IMR-90 (cell line): ENCODE data around the gene VEPH1. TPM values are rescaled to one million over a fixed set of nuclear protein-coding genes. Genes with fewer than 3 reads are reported as not detected.

Experiments used
- ATAC-seq: fragments of 200-7000 bp; cut with Tn5 transposase; 2 replicates; pipeline ENCODE4 v1.9.1; 2020; ENCODE audit warnings: low read depth, mild to moderate bottlenecking, moderate library complexity
- BruUV-seq: library from RNA; stranded (reverse); fragments of 400-500 nt; replicated peaks from 2 replicates; lab custom pipeline; 2021; lab: Mats Ljungman, UMichigan
- CTCF ChIA-PET: fragments of 300-600 bp; formaldehyde crosslinking; extraction: SDS; loops from one replicate; lab custom pipeline; 2021; ENCODE audit warnings: antibody characterized with exemption; lab: Yijun Ruan, JAX
- POLR2A ChIA-PET: fragments of 300-600 bp; sonication (Branson Sonifier 250); formaldehyde crosslinking; loops from one replicate; lab custom pipeline; 2022; ENCODE audit warnings: antibody characterized with exemption; ENCODE audit not compliant: unreplicated experiment; lab: Charles Lee
- DNase-seq: peaks from one replicate; pipeline ENCODE4 v3.0.0; 2013
- H2AFZ ChIP-seq: replicated peaks from 2 replicates; pipeline ENCODE3; 2013; ENCODE audit warnings: low read length, mild to moderate bottlenecking; ENCODE audit not compliant: poor library complexity
- H2AK5ac ChIP-seq: 2 replicates; pipeline ENCODE4 v1.6.1; 2013; ENCODE audit warnings: low read depth, low read length, inconsistent platforms
- H2AK9ac ChIP-seq: replicated peaks from 2 replicates; pipeline ENCODE3; 2013; ENCODE audit warnings: mild to moderate bottlenecking, low read depth, low read length, moderate library complexity; ENCODE audit not compliant: poor library complexity
- H2BK120ac ChIP-seq: 2 replicates; pipeline ENCODE4 v1.6.1; 2013; ENCODE audit warnings: low read depth, low read length, inconsistent platforms
- H2BK15ac ChIP-seq: 3 replicates; pipeline ENCODE4 v1.6.1; 2013; ENCODE audit warnings: low read depth, low read length, inconsistent platforms
- H2BK20ac ChIP-seq: 2 replicates; pipeline ENCODE4 v1.6.1; 2013; ENCODE audit warnings: low read depth, mild to moderate bottlenecking, inconsistent platforms, low read length, moderate library complexity
- H2BK5ac ChIP-seq: 2 replicates; pipeline ENCODE4 v1.6.1; 2013; ENCODE audit warnings: mild to moderate bottlenecking, low read depth, low read length, inconsistent platforms; ENCODE audit not compliant: poor library complexity, severe bottlenecking
- H3K14ac ChIP-seq: replicated peaks from 2 replicates; pipeline ENCODE4 v1.6.1; 2013; ENCODE audit warnings: low read depth, low read length, inconsistent platforms
- H3K18ac ChIP-seq: 2 replicates; pipeline ENCODE4 v1.6.1; 2013; ENCODE audit warnings: low read depth, low read length, control low read depth
- H3K23ac ChIP-seq: 2 replicates; pipeline ENCODE4 v1.6.1; 2013; ENCODE audit warnings: low read depth, low read length, inconsistent platforms
- H3K27ac ChIP-seq: 2 replicates; pipeline ENCODE4 v1.5.1; 2013; ENCODE audit warnings: mild to moderate bottlenecking, control low read depth, low read length; ENCODE audit not compliant: insufficient read depth
- H3K27me3 ChIP-seq: 2 replicates; pipeline ENCODE4 v1.6.1; 2013; ENCODE audit warnings: low read length; ENCODE audit not compliant: control insufficient read depth, insufficient read depth
- H3K36me3 ChIP-seq: 2 replicates; pipeline ENCODE4 v1.6.1; 2013; ENCODE audit warnings: low read length, mixed read lengths; ENCODE audit not compliant: control insufficient read depth, insufficient read depth
- H3K4ac ChIP-seq: 2 replicates; pipeline ENCODE4 v1.6.1; 2013; ENCODE audit warnings: low read depth, low read length, inconsistent platforms
- H3K4me1 ChIP-seq: 2 replicates; pipeline ENCODE4 v1.6.1; 2013; ENCODE audit warnings: low read length, mixed read lengths; ENCODE audit not compliant: control insufficient read depth, insufficient read depth
- H3K4me2 ChIP-seq: 2 replicates; pipeline ENCODE4 v1.6.1; 2013; ENCODE audit warnings: low read depth, mild to moderate bottlenecking, control low read depth, low read length, moderate library complexity
- H3K4me3 ChIP-seq: 2 replicates; pipeline ENCODE4 v1.5.1; 2013; ENCODE audit warnings: low read depth, mild to moderate bottlenecking, control low read depth, low read length, moderate library complexity; ENCODE audit not compliant: insufficient read depth
- H3K56ac ChIP-seq: 2 replicates; pipeline ENCODE4 v1.6.1; 2013; ENCODE audit warnings: low read length, inconsistent platforms; ENCODE audit not compliant: insufficient read depth; ENCODE audit errors: extremely low read depth
- H3K79me1 ChIP-seq, 2 experiments: 2 replicates each; pipeline ENCODE4 v1.6.1; 2013; ENCODE audit warnings: low read length in 2 of 2, inconsistent platforms in 1 of 2, low read depth in 1 of 2
- H3K9ac ChIP-seq: 2 replicates; pipeline ENCODE4 v1.6.1; 2013; ENCODE audit warnings: low read depth, low read length, control low read depth
- H3K9me1 ChIP-seq: 2 replicates; pipeline ENCODE4 v1.6.1; 2013; ENCODE audit warnings: low read length, inconsistent platforms; ENCODE audit not compliant: insufficient read depth
- H3K9me3 ChIP-seq: 2 replicates; pipeline ENCODE4 v1.6.1; 2013; ENCODE audit warnings: low read length; ENCODE audit not compliant: control insufficient read depth, insufficient read depth
- H4K20me1 ChIP-seq: 2 replicates; pipeline ENCODE4 v1.6.1; 2013; ENCODE audit warnings: low read length, inconsistent platforms; ENCODE audit not compliant: insufficient read depth
- H4K5ac ChIP-seq: 2 replicates; pipeline ENCODE4 v1.6.1; 2013; ENCODE audit warnings: mild to moderate bottlenecking, low read depth, low read length, control low read depth
- H4K8ac ChIP-seq, 2 experiments: 2 replicates each; pipeline ENCODE4 v1.6.1; 2013; ENCODE audit warnings: low read depth in 2 of 2, low read length in 2 of 2, control low read depth in 1 of 2, inconsistent platforms in 1 of 2
- H4K91ac ChIP-seq: 2 replicates; pipeline ENCODE4 v1.6.1; 2013; ENCODE audit warnings: low read depth, low read length, inconsistent platforms; ENCODE audit not compliant: insufficient read depth
- NFE2L2 ChIP-seq: fragments of 150-350 bp; IDR thresholded peaks from 2 replicates; pipeline ENCODE4 v1.6.1; 2016; ENCODE audit warnings: low read depth, mild to moderate bottlenecking, low read length
- POLR2A ChIP-seq: IDR thresholded peaks from 2 replicates; pipeline ENCODE4 v1.6.1; 2012; ENCODE audit warnings: mild to moderate bottlenecking, low read depth, low read length
- RAD21 ChIP-seq: IDR thresholded peaks from 2 replicates; pipeline ENCODE4 v1.6.1; 2012; ENCODE audit warnings: low read length, improper control_type of control experiment
- SMC3 ChIP-seq: fragments of 150-350 bp; IDR thresholded peaks from 2 replicates; pipeline ENCODE4 v1.6.1; 2016; ENCODE audit warnings: low read depth, mild to moderate bottlenecking, antibody characterized with exemption, low read length, moderate library complexity
- WGBS, 2 experiments: methylation state at CpG; one replicate each; pipeline versions ENCODE4 v1.1.5 to v1.1.7; 2013; ENCODE audit warnings: missing lambda C conversion rate in 2 of 2; ENCODE audit not compliant: insufficient read length in 1 of 2; ENCODE audit errors: extremely low coverage in 2 of 2; 5-methylcytosine and 5-hydroxymethylcytosine counted together
- dilution Hi-C: fragments of 300-500 bp; cut with HindIII; formaldehyde crosslinking; loops from one replicate; pipeline ENCODE4 v1.14.3; 2018; ENCODE audit warnings: low sequenced_read_pairs; ENCODE audit not compliant: unreplicated experiment
- in situ Hi-C: fragments of 300-500 bp; cut with MboI; formaldehyde crosslinking; loops from 3 replicates; pipeline ENCODE4 v1.14.3; 2019; ENCODE audit warnings: low sequenced_read_pairs, inconsistent platforms, mixed read lengths
- intact Hi-C: fragments of 100-400 bp; cut with micrococcal nuclease; formaldehyde crosslinking; loops from 2 replicates; pipeline ENCODE4 v1.10.0; 2022
- polyA plus RNA-seq, 3 experiments: library from polyadenylated mRNA; depleted of rRNA; stranded (reverse); fragments of >200 nt; gene quantifications; 2 replicates each; pipeline ENCODE4 v1.2.3, GENCODE V29; 2012; ENCODE audit warnings: low replicate concordance in 1 of 3
- total RNA-seq: library from RNA; depleted of rRNA; stranded (reverse); fragments of >200 nt; gene quantifications from 2 replicates; pipeline ENCODE4 v1.2.3, GENCODE V29; 2012
- TF ChIP-seq, protein P1 (sequence below): fragments of 150-350 bp; IDR thresholded peaks from 2 replicates; pipeline ENCODE4 v1.6.1; 2017; ENCODE audit warnings: mild to moderate bottlenecking, antibody characterized with exemption, low read length, low read depth

VEPH1 gene
- total and polyA plus RNA-seq, 2 of the 4 experiments (the other 2 are of a cell fraction) = 30.5 to 130 TPM

DNA sequence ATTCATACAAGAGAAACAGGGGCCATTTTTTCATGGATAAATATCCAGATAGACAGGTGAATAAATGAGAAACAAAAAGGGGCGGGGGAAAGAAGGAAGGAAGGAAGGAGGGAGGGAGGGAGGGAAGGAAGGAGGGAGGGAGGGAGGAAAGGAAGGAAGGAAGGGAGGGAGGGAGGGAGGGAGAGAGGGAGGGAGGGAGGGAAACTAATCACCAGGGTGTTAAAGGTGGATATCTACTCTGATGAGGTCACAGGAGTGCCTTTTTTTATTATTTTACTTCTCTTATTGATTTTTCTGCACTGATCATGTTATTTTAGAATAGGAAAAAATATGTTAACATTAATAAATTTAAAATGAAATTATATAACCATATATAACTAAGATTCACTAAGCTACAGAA is 10.4 kb upstream of the VEPH1 start:
- TF ChIP-seq SMC3 (no peak), POLR2A (no peak), RAD21 (no peak), NFE2L2 (no peak)
- TF ChIP-seq, protein P1, sequence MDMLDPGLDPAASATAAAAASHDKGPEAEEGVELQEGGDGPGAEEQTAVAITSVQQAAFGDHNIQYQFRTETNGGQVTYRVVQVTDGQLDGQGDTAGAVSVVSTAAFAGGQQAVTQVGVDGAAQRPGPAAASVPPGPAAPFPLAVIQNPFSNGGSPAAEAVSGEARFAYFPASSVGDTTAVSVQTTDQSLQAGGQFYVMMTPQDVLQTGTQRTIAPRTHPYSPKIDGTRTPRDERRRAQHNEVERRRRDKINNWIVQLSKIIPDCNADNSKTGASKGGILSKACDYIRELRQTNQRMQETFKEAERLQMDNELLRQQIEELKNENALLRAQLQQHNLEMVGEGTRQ = no peak
- H4K20me1 ChIP-seq = no peaks in the 10 kb centered on the region
- H2BK20ac ChIP-seq = no peak overlapping the region
- ATAC-seq (no peak), DNase-seq (no peak)
- H3K18ac ChIP-seq = no peak overlapping the region
- H3K36me3 ChIP-seq = no peaks in the 10 kb centered on the region
- BruUV-seq = no TSS peak
- no peaks in the 10 kb centered on the region for H3K27me3 ChIP-seq
- in situ Hi-C loops (no loop called here), dilution Hi-C loops (no loop called here), intact Hi-C loops (loop anchor here (5.0 kb wide), 1 partner anchor 626 kb away; no protein-coding TSS in a partner anchor)
- H4K91ac ChIP-seq = no peak overlapping the region
- H2BK5ac ChIP-seq = no peak overlapping the region
- H4K8ac ChIP-seq = no peak overlapping the region
- no peak overlapping the region for H2BK15ac ChIP-seq
- H3K4me2 ChIP-seq = no peak overlapping the region
- no peak overlapping the region for H3K4ac ChIP-seq
- H3K9ac ChIP-seq = no peak overlapping the region
- H3K9me3 ChIP-seq = no peaks in the 10 kb centered on the region
- no peak overlapping the region for H3K27ac ChIP-seq
- no peak overlapping the region for H3K4me3 ChIP-seq
- WGBS, 2 experiments = no CpG with 5 or more reads among the region's 1 CpG
- H3K23ac ChIP-seq = no peak overlapping the region
- ChIA-PET POLR2A (no interaction called here), CTCF (no interaction called here)
- no peaks in the 10 kb centered on the region for H3K9me1 ChIP-seq
- H3K56ac ChIP-seq = no peak overlapping the region
- no peaks in the 10 kb centered on the region for H3K4me1 ChIP-seq
- H2AK5ac ChIP-seq = no peak overlapping the region
- H3K79me1 ChIP-seq = peaks cover 5 to 11% of the 10 kb centered on the region in 2 experiments; a peak in 3 of 4 replicates
- H2AFZ ChIP-seq = no peak overlapping the region
- no peak overlapping the region for H3K14ac ChIP-seq
- no peak overlapping the region for H4K5ac ChIP-seq
- H2BK120ac ChIP-seq = no peak overlapping the region
- H2AK9ac ChIP-seq = no peak overlapping the region
